Measurements from ENCODE around the gene CHRNG.

DNA sequence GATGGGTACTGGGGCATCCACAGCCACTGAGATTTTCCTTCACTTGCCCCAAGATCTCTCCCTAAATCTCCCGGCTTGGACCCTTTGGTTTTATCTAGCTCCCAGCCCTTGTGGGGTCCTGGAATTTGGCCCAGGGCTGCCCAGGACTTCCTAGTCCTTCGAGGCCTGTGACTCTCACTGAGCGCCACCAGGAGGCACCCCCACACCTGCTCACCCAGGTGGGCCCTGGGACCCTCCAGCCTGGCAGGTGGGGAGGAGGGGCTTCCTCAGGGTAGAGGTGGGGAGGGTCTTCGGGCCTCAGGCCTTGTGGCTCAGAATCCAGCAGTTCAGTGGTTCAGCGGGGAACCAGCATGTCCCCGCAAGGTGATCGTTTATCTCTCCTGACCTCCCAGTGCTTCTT lies 31.2 kb upstream of the CHRNG start:
- TF ChIP-seq CTCF (IDR thresholded peaks at IDR 0.05; ENCODE audit: extremely low read depth in 1 of 2, insufficient read depth in 1 of 2, low read depth in 1 of 2, low read length in 2 of 2): no peak
- no peak for TF ChIP-seq POLR2AphosphoS5 (IDR thresholded peaks at IDR 0.05; ENCODE audit: insufficient read depth, low read depth, low read length)
- no peak for TF ChIP-seq POLR2A (IDR thresholded peaks at IDR 0.05; ENCODE audit: low read depth, low read length)
- TF ChIP-seq, protein P1, sequence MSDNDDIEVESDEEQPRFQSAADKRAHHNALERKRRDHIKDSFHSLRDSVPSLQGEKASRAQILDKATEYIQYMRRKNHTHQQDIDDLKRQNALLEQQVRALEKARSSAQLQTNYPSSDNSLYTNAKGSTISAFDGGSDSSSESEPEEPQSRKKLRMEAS (IDR thresholded peaks at IDR 0.05; ENCODE audit: insufficient read depth, insufficient read length): no peak
- no peak for TF ChIP-seq EZH2 (IDR thresholded peaks at IDR 0.05; ENCODE audit: borderline replicate concordance, low read depth, low read length, severe bottlenecking)
- no peak for TF ChIP-seq MYC (IDR thresholded peaks at IDR 0.05; ENCODE audit: low read depth, low read length)

Measured in endothelial cell of umbilical vein (primary cell).